ENCODE results near the gene OR4F15.

OR4F15 gene

GRCh38 chr15:101810456-101810855 lies 1.5 kb upstream of the OR4F15 start:
- H3K27ac ChIP-seq = no peak overlapping the region
- TF ChIP-seq CTCF (conservative IDR thresholded peaks at IDR 0.05) = no peak

GRCh38 chr15:101810876-101811275 lies 1.1 kb upstream of the OR4F15 start:
- no peak for TF ChIP-seq CTCF (conservative IDR thresholded peaks at IDR 0.05)
- no peak overlapping the region for H3K27ac ChIP-seq

- no peak for TF ChIP-seq CTCF (conservative IDR thresholded peaks at IDR 0.05)
- no peak overlapping the region for H3K27ac ChIP-seq
These were observed 2.0 kb downstream of the OR4F15 start for GRCh38 chr15:101813803-101814534.

GRCh38 chr15:101820781-101821180 lies 8.8 kb downstream of the OR4F15 start:
- no peak overlapping the region for H3K27ac ChIP-seq
- TF ChIP-seq CTCF (conservative IDR thresholded peaks at IDR 0.05) = no peak

- no peak for TF ChIP-seq CTCF (conservative IDR thresholded peaks at IDR 0.05)
These were observed 15.3 kb downstream of the OR4F15 start for GRCh38 chr15:101827257-101827656.

GRCh38 chr15:101828774-101829173 lies 16.8 kb downstream of the OR4F15 start:
- TF ChIP-seq CTCF (conservative IDR thresholded peaks at IDR 0.05) = no peak
- H3K27ac ChIP-seq = no peak overlapping the region

More at GRCh38 chr15:101827257-101827656, 15.3 kb downstream of the OR4F15 start:
- no peak overlapping the region for H3K27ac ChIP-seq

- H3K27ac ChIP-seq = no peak overlapping the region
- TF ChIP-seq CTCF (conservative IDR thresholded peaks at IDR 0.05) = no peak
These were observed 29.7 kb downstream of the OR4F15 start for GRCh38 chr15:101841656-101842055.
